Loucy (cell line): ENCODE measurements around the gene HOXA6.

Experiments used
- H2AFZ ChIP-seq: fragments of 200-600 bp; sonication (generic); 2 replicates; pipeline ENCODE4 v1.6.0; 2016; ENCODE audit warnings: antibody characterized with exemption, mild to moderate bottlenecking, low read length, moderate library complexity
- H3F3A ChIP-seq: fragments of 200-600 bp; 2 replicates; pipeline ENCODE4 v1.6.0; 2016; ENCODE audit warnings: antibody characterized with exemption, low read depth, mild to moderate bottlenecking
- H3K27me3 ChIP-seq: fragments of 200-600 bp; sonication (generic); 2 replicates; pipeline ENCODE4 v1.6.1; 2014; ENCODE audit warnings: low read length, mild to moderate bottlenecking; ENCODE audit not compliant: insufficient read depth, poor library complexity, severe bottlenecking
- H3K36me3 ChIP-seq: fragments of 200-600 bp; sonication (generic); 2 replicates; pipeline ENCODE4 v1.6.1; 2016; ENCODE audit warnings: low read length; ENCODE audit not compliant: insufficient read depth
- H3K4me1 ChIP-seq: fragments of 200-600 bp; sonication (generic); 2 replicates; pipeline ENCODE4 v1.5.1; 2014; ENCODE audit warnings: low read length, mild to moderate bottlenecking; ENCODE audit not compliant: insufficient read depth, poor library complexity, severe bottlenecking
- H3K4me2 ChIP-seq: fragments of 200-600 bp; sonication (generic); 2 replicates; pipeline ENCODE4 v1.6.0; 2014; ENCODE audit warnings: antibody characterized with exemption, low read length, low read depth, mild to moderate bottlenecking; ENCODE audit not compliant: poor library complexity, severe bottlenecking
- H3K4me3 ChIP-seq: fragments of 200-600 bp; sonication (generic); 2 replicates; pipeline ENCODE4 v1.5.1; 2014; ENCODE audit warnings: low read length, mild to moderate bottlenecking, mixed read lengths; ENCODE audit not compliant: poor library complexity, severe bottlenecking
- H3K79me2 ChIP-seq: fragments of 200-600 bp; sonication (generic); 2 replicates; pipeline ENCODE4 v1.6.1; 2014; ENCODE audit warnings: low read length; ENCODE audit not compliant: insufficient read depth
- H3K9ac ChIP-seq: fragments of 200-600 bp; sonication (generic); 2 replicates; pipeline ENCODE4 v1.6.0; 2014; ENCODE audit warnings: mild to moderate bottlenecking, low read depth, low read length, moderate library complexity; ENCODE audit not compliant: poor library complexity, severe bottlenecking
- H3K9me2 ChIP-seq: fragments of 200-600 bp; sonication (generic); replicated peaks from 2 replicates; pipeline ENCODE4 v1.6.1; 2016; ENCODE audit warnings: low read depth, low read length, mixed read lengths
- H3K9me3 ChIP-seq: fragments of 200-600 bp; sonication (generic); 2 replicates; pipeline ENCODE4 v1.6.1; 2014; ENCODE audit warnings: mild to moderate bottlenecking, antibody characterized with exemption, low read length, low read depth; ENCODE audit not compliant: insufficient read depth
- H4K20me1 ChIP-seq: fragments of 200-600 bp; sonication (generic); 2 replicates; pipeline ENCODE4 v1.6.0; 2014; ENCODE audit warnings: antibody characterized with exemption, low read length, mild to moderate bottlenecking; ENCODE audit not compliant: insufficient read depth, poor library complexity, severe bottlenecking
- EZH2phosphoT487 ChIP-seq: fragments of 200-600 bp; IDR thresholded peaks from 2 replicates; pipeline ENCODE4 v1.6.1; 2018; ENCODE audit warnings: antibody characterized with exemption, mild to moderate bottlenecking, moderate library complexity, borderline replicate concordance
- TF ChIP-seq, protein P1 (sequence below): fragments of 200-600 bp; sonication (generic); conservative IDR thresholded peaks from 2 replicates; pipeline ENCODE4 v1.5.1; 2014; ENCODE audit warnings: mild to moderate bottlenecking, antibody characterized with exemption, low read length

Gene HOXA6

DNA sequence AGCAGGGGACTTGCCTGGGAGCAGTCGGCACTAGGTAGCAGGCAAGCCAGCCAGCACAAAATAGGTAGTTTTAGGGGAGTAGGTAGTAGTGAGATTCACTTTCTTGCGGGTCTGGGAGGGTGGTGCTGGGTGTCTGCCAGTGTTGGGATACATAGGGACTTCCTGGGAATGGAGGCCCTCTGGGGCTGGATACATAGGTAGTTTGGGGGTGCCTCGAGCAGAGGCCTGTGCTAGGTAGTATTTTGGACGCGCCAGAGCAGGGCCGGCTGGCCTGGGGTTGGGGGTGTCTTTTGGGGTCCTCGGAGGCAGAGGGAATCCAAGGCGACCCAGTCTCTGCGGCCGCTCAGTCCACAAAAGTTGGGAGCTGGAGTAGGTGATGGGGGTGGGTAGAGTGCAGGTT lies 6.8 kb upstream of the HOXA6 start:
- Histone ChIP-seq H3K9me2 (no peaks in the 10 kb centered on the region), H3K36me3 (peaks cover 13% of the 10 kb centered on the region; the same call in 1 of the 2 replicates), H3K79me2 (peaks cover 100% of the 10 kb centered on the region), H3K9me3 (no peaks in the 10 kb centered on the region), H3K4me3 (peak overlapping the region; percentile 94), H3K9ac (peak overlapping the region; percentile 99), H3K27me3 (peaks cover 25% of the 10 kb centered on the region), H4K20me1 (peaks cover 28% of the 10 kb centered on the region), H3K4me1 (peaks cover 29% of the 10 kb centered on the region), H3F3A (no peaks in the 10 kb centered on the region), H3K4me2 (peak overlapping the region; percentile 91), H2AFZ (no peak overlapping the region)
- TF ChIP-seq, protein P1, sequence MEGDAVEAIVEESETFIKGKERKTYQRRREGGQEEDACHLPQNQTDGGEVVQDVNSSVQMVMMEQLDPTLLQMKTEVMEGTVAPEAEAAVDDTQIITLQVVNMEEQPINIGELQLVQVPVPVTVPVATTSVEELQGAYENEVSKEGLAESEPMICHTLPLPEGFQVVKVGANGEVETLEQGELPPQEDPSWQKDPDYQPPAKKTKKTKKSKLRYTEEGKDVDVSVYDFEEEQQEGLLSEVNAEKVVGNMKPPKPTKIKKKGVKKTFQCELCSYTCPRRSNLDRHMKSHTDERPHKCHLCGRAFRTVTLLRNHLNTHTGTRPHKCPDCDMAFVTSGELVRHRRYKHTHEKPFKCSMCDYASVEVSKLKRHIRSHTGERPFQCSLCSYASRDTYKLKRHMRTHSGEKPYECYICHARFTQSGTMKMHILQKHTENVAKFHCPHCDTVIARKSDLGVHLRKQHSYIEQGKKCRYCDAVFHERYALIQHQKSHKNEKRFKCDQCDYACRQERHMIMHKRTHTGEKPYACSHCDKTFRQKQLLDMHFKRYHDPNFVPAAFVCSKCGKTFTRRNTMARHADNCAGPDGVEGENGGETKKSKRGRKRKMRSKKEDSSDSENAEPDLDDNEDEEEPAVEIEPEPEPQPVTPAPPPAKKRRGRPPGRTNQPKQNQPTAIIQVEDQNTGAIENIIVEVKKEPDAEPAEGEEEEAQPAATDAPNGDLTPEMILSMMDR: no peak
- no peak for TF ChIP-seq EZH2phosphoT487

DNA sequence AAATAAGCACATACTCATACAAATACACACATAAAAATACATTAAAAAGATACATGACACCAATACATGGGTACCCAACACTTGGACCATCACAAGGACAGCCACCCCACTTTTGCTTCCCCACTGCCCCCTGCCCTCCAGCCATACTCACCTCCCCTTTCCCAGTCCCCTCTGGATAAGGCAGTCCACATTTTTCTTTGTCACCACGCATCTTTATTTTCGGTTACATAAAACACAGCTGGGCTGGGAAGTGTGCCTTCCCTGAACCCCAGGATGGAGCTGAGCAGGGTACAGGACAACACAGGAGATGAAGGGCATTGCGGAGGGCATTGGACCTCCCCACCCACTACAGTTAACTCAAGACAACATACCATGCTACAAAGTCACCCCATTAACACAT lies 6.0 kb upstream of the HOXA6 start:
- Histone ChIP-seq H3K36me3 (peaks cover 21% of the 10 kb centered on the region; the same call in 1 of the 2 replicates), H3K9ac (peak overlapping the region; percentile 99), H3K4me1 (peaks cover 21% of the 10 kb centered on the region), H3K27me3 (peaks cover 33% of the 10 kb centered on the region), H3K9me2 (no peaks in the 10 kb centered on the region), H3K79me2 (peaks cover 100% of the 10 kb centered on the region), H2AFZ (no peak overlapping the region), H3F3A (no peaks in the 10 kb centered on the region), H4K20me1 (peaks cover 36% of the 10 kb centered on the region), H3K4me2 (peak overlapping the region; percentile 91), H3K9me3 (no peaks in the 10 kb centered on the region), H3K4me3 (peak overlapping the region; percentile 94)
- no peak for TF ChIP-seq EZH2phosphoT487
- TF ChIP-seq, protein P1: no peak

DNA sequence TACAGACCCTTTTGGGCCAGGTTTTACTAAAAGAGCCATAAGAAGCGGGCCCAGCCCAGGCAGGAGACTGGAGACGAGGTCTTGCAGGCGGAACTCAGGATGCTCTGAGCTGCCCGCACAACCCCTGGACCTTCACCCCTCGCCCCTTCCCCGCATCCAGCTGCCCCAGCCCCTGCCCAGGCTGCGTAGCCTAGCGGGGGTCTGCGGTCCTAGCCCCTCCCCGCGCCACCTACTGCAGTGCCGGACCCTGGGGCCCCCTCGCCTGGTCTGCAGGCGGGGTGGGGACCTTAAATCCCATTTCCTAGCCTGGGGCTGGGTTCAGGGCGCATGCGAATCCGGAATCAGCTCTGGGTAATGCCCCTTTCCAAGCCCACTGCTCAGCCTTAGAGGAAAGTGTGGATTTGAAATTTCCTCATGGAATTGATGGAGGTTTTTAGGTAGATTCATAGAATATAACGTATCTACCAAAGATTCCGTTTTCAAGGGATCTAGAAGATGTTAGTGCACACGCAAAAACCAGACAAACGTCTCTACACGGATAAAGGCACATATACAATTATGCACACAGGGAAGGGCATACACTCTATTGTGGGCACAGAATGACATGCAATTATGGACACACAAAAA lies 5.4 kb upstream of the HOXA6 start:
- H3K9me3 ChIP-seq: no peaks in the 10 kb centered on the region
- H3K9ac ChIP-seq: peak overlapping the region; percentile 99
- no peaks in the 10 kb centered on the region for H3F3A ChIP-seq
- peaks cover 24% of the 10 kb centered on the region; the same call in 1 of the 2 replicates for H3K36me3 ChIP-seq
- TF ChIP-seq, protein P1: no peak
- TF ChIP-seq EZH2phosphoT487: no peak
- H3K27me3 ChIP-seq: peaks cover 35% of the 10 kb centered on the region
- peaks cover 21% of the 10 kb centered on the region for H3K4me1 ChIP-seq
- peaks cover 42% of the 10 kb centered on the region for H4K20me1 ChIP-seq
- H3K4me2 ChIP-seq: peak overlapping the region; percentile 91
- no peak overlapping the region for H2AFZ ChIP-seq
- no peaks in the 10 kb centered on the region for H3K9me2 ChIP-seq
- peaks cover 100% of the 10 kb centered on the region for H3K79me2 ChIP-seq
- H3K4me3 ChIP-seq: peak overlapping the region; percentile 94
